Loucy (cell line): Measurements from ENCODE around the gene TMEM39B.

Experiments used
- H2AFZ ChIP-seq: fragments of 200-600 bp; sonication (generic); 2 replicates; pipeline ENCODE4 v1.6.0; 2016; ENCODE audit warnings: antibody characterized with exemption, mild to moderate bottlenecking, low read length, moderate library complexity
- H3F3A ChIP-seq: fragments of 200-600 bp; 2 replicates; pipeline ENCODE4 v1.6.0; 2016; ENCODE audit warnings: antibody characterized with exemption, low read depth, mild to moderate bottlenecking
- H3K27me3 ChIP-seq: fragments of 200-600 bp; sonication (generic); 2 replicates; pipeline ENCODE4 v1.6.1; 2014; ENCODE audit warnings: low read length, mild to moderate bottlenecking; ENCODE audit not compliant: insufficient read depth, poor library complexity, severe bottlenecking
- H3K36me3 ChIP-seq: fragments of 200-600 bp; sonication (generic); 2 replicates; pipeline ENCODE4 v1.6.1; 2016; ENCODE audit warnings: low read length; ENCODE audit not compliant: insufficient read depth
- H3K4me1 ChIP-seq: fragments of 200-600 bp; sonication (generic); 2 replicates; pipeline ENCODE4 v1.5.1; 2014; ENCODE audit warnings: low read length, mild to moderate bottlenecking; ENCODE audit not compliant: insufficient read depth, poor library complexity, severe bottlenecking
- H3K4me2 ChIP-seq: fragments of 200-600 bp; sonication (generic); 2 replicates; pipeline ENCODE4 v1.6.0; 2014; ENCODE audit warnings: antibody characterized with exemption, low read length, low read depth, mild to moderate bottlenecking; ENCODE audit not compliant: poor library complexity, severe bottlenecking
- H3K4me3 ChIP-seq: fragments of 200-600 bp; sonication (generic); 2 replicates; pipeline ENCODE4 v1.5.1; 2014; ENCODE audit warnings: low read length, mild to moderate bottlenecking, mixed read lengths; ENCODE audit not compliant: poor library complexity, severe bottlenecking
- H3K79me2 ChIP-seq: fragments of 200-600 bp; sonication (generic); 2 replicates; pipeline ENCODE4 v1.6.1; 2014; ENCODE audit warnings: low read length; ENCODE audit not compliant: insufficient read depth
- H3K9ac ChIP-seq: fragments of 200-600 bp; sonication (generic); 2 replicates; pipeline ENCODE4 v1.6.0; 2014; ENCODE audit warnings: mild to moderate bottlenecking, low read depth, low read length, moderate library complexity; ENCODE audit not compliant: poor library complexity, severe bottlenecking
- H3K9me2 ChIP-seq: fragments of 200-600 bp; sonication (generic); replicated peaks from 2 replicates; pipeline ENCODE4 v1.6.1; 2016; ENCODE audit warnings: low read depth, low read length, mixed read lengths
- H3K9me3 ChIP-seq: fragments of 200-600 bp; sonication (generic); 2 replicates; pipeline ENCODE4 v1.6.1; 2014; ENCODE audit warnings: mild to moderate bottlenecking, antibody characterized with exemption, low read length, low read depth; ENCODE audit not compliant: insufficient read depth
- H4K20me1 ChIP-seq: fragments of 200-600 bp; sonication (generic); 2 replicates; pipeline ENCODE4 v1.6.0; 2014; ENCODE audit warnings: antibody characterized with exemption, low read length, mild to moderate bottlenecking; ENCODE audit not compliant: insufficient read depth, poor library complexity, severe bottlenecking
- EZH2phosphoT487 ChIP-seq: fragments of 200-600 bp; IDR thresholded peaks from 2 replicates; pipeline ENCODE4 v1.6.1; 2018; ENCODE audit warnings: antibody characterized with exemption, mild to moderate bottlenecking, moderate library complexity, borderline replicate concordance
- TF ChIP-seq, protein P1 (sequence below): fragments of 200-600 bp; sonication (generic); conservative IDR thresholded peaks from 2 replicates; pipeline ENCODE4 v1.5.1; 2014; ENCODE audit warnings: mild to moderate bottlenecking, antibody characterized with exemption, low read length

The TMEM39B gene

DNA sequence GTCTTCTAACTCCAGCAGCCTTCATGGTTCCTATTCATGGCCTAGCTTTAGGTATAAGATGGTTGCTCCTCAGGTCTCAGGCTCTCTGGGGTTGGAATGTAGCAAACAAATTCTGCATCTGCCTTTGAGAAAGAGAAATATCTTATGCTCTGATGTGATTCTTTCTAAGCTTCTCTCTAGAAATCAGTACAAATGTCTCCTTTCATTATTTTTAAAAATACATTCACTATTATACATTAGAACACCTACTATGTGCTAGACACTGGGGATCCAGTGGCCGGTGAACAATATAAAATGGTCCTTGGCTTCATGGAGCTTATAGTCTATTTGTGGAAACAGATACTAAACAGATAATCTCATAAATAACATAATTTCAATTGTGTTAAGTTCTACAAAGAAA, 16.1 kb upstream of the TMEM39B start:
- Histone ChIP-seq H4K20me1 (peaks cover 6% of the 10 kb centered on the region), H3K9me2 (no peaks in the 10 kb centered on the region), H3K4me2 (no peak overlapping the region), H3K9me3 (no peaks in the 10 kb centered on the region), H2AFZ (no peak overlapping the region), H3K36me3 (peaks cover 92% of the 10 kb centered on the region), H3K9ac (no peak overlapping the region), H3F3A (peaks cover 8% of the 10 kb centered on the region), H3K4me3 (no peak overlapping the region), H3K27me3 (no peaks in the 10 kb centered on the region), H3K79me2 (0 out of 2 replicates have a peak, but pooled peaks cover 4% of the 10 kb centered on the region), H3K4me1 (no peaks in the 10 kb centered on the region)
- no peak for TF ChIP-seq EZH2phosphoT487
- TF ChIP-seq, protein P1, sequence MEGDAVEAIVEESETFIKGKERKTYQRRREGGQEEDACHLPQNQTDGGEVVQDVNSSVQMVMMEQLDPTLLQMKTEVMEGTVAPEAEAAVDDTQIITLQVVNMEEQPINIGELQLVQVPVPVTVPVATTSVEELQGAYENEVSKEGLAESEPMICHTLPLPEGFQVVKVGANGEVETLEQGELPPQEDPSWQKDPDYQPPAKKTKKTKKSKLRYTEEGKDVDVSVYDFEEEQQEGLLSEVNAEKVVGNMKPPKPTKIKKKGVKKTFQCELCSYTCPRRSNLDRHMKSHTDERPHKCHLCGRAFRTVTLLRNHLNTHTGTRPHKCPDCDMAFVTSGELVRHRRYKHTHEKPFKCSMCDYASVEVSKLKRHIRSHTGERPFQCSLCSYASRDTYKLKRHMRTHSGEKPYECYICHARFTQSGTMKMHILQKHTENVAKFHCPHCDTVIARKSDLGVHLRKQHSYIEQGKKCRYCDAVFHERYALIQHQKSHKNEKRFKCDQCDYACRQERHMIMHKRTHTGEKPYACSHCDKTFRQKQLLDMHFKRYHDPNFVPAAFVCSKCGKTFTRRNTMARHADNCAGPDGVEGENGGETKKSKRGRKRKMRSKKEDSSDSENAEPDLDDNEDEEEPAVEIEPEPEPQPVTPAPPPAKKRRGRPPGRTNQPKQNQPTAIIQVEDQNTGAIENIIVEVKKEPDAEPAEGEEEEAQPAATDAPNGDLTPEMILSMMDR, result no peak

GRCh38 chr1:32060914-32061313, 11.8 kb upstream of the TMEM39B start:
- Histone ChIP-seq H3K4me3 (no peak overlapping the region), H3K27me3 (no peaks in the 10 kb centered on the region), H4K20me1 (peaks cover 14% of the 10 kb centered on the region), H3K9me2 (no peaks in the 10 kb centered on the region), H3K9ac (no peak overlapping the region), H3K9me3 (no peaks in the 10 kb centered on the region), H3K4me1 (peaks cover 16% of the 10 kb centered on the region), H3K4me2 (no peak overlapping the region), H3K79me2 (0 out of 2 replicates have a peak, but pooled peaks cover 4% of the 10 kb centered on the region), H3F3A (peaks cover 16% of the 10 kb centered on the region), H2AFZ (no peak overlapping the region), H3K36me3 (peaks cover 61% of the 10 kb centered on the region; the same call in 1 of the 2 replicates)
- TF ChIP-seq, protein P1, result no peak
- no peak for TF ChIP-seq EZH2phosphoT487

DNA sequence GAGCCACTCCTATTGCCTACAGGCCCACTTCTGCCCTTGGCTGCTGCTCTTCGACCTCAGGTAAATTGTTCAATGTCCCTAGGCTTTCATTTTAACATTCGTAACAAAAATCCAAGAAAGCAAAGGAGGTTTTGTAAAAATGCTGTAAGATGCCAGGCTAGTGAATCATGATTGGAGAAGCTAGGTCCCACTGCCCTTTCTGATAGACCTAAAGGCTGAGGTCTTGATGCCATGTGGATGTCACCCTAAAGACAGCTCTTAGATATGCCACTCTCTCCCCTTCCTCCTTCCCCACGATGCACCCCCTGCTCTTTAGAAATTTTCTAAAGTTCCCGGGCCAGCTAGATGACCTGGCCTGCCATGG, 9.9 kb upstream of the TMEM39B start:
- peak overlapping the region; percentile 61 for H3K4me2 ChIP-seq
- TF ChIP-seq EZH2phosphoT487, result no peak
- TF ChIP-seq, protein P1, result no peak
- no peaks in the 10 kb centered on the region for H3K9me3 ChIP-seq
- H3K4me1 ChIP-seq, result peaks cover 26% of the 10 kb centered on the region
- H3K4me3 ChIP-seq, result peak overlapping the region; percentile 40
- no peaks in the 10 kb centered on the region for H3K79me2 ChIP-seq
- peaks cover 21% of the 10 kb centered on the region for H3F3A ChIP-seq
- peak overlapping the region; percentile 51 for H3K9ac ChIP-seq
- no peak overlapping the region for H2AFZ ChIP-seq
- H3K27me3 ChIP-seq, result no peaks in the 10 kb centered on the region
- peaks cover 47% of the 10 kb centered on the region; the same call in 1 of the 2 replicates for H3K36me3 ChIP-seq
- H3K9me2 ChIP-seq, result no peaks in the 10 kb centered on the region
- H4K20me1 ChIP-seq, result peaks cover 8% of the 10 kb centered on the region
